GM18517 (cell line): Measurements from ENCODE around the gene MAP4K4.

ENCODE experiments used
- ATAC-seq: cut with Tn5 transposase; IDR thresholded peaks from one replicate; pipeline ENCODE4 v1.9.1; 2021; ENCODE audit warnings: mild to moderate bottlenecking, moderate library complexity; ENCODE audit not compliant: unreplicated experiment

MAP4K4 gene

DNA sequence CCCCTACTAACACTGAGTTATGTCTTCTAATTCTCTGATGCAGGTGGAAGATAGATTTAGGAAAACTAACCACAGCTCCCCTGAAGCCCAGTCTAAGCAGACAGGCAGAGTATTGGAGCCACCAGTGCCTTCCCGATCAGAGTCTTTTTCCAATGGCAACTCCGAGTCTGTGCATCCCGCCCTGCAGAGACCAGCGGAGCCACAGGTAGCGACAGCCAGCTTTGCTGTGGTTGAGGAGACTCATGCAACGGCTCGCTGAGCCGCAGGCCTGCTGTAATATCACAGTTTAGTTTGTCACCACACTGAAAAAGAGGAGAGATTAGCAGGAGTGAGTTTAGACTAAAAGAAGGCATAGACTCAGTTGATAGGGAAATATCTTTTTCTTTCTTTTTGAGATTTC, 163.3 kb downstream of the MAP4K4 start:
- ATAC-seq = no peak

DNA sequence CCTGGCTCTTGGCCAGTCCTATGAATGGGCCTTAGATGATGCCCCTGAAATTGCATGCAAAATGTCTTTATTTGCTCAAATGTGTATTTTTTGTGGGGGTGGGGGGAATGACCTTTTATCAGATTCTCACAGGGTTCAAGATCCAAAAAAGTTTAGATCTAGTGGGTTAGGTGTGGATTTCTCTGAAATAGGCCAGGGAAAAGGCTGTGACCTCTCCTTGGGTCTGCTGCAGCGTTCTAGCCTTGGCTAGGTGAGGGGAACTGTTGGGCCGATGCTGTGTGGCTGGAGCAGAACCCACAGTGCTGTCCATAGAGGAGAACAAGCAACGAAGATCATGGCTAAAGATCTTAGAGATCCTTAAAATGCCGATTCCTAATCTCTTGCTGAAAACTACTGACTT, 163.9 kb downstream of the MAP4K4 start:
- no peak for ATAC-seq

- no peak for ATAC-seq
Measured at GRCh38 chr2:101863534-101863933, 166.0 kb downstream of the MAP4K4 start.

DNA sequence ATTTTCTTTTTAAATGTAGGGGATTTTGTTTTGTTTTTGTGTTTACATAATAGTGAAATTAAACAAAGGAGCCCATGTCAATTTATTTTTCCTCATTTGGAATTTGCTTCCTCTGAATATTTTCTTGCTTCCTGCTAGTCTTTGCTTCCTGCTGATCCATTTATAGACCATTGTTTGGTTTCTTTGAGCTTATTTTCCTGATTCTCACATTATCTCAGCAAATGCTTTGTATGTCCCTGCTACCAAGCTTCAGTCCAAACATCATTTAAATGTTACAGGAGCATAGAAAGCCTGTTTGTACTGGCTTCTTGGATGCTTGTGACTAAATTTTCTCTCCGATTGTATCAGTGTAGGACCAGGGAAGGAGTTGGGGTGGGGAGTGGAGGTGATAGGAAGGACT, 166.9 kb downstream of the MAP4K4 start:
- no peak for ATAC-seq

DNA sequence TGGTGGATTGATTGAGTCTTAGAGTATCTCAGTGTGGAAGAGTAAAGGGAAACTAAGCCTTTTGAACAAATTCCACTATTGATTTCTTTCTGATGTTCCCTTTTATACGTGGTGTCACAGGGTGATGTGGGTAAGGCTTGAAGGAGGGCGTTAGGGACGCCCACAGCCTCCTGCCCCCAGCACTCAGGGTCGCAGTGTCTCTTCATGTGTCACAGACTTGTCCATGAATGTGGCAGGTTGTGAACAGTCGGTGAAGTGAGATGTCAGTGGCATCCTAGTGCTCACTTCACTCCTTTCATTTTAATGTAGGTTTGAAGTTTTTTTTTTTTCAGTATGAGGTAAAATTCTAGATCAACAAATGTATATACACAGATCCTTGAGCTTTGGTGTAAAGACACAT, 171.0 kb downstream of the MAP4K4 start:
- ATAC-seq = no peak

- ATAC-seq = no peak
Measured at GRCh38 chr2:101869527-101869926, 172.0 kb downstream of the MAP4K4 start.

GRCh38 chr2:101870444-101870843, 172.9 kb downstream of the MAP4K4 start:
- no peak for ATAC-seq

DNA sequence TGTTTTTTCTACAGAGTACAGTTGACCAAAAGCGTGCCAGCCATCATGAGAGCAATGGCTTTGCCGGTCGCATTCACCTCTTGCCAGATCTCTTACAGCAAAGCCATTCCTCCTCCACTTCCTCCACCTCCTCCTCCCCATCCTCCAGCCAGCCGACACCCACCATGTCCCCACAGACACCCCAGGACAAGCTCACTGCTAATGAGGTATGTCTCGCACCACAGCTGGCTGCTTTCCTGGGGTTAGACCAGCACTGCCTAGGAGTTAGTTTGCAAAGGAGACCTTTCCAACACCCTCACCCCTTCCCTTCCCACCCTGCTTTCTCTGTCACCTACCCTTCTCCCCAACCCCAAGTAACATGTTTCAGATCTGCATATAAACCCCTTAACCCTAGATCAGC, 174.0 kb downstream of the MAP4K4 start:
- no peak for ATAC-seq

DNA sequence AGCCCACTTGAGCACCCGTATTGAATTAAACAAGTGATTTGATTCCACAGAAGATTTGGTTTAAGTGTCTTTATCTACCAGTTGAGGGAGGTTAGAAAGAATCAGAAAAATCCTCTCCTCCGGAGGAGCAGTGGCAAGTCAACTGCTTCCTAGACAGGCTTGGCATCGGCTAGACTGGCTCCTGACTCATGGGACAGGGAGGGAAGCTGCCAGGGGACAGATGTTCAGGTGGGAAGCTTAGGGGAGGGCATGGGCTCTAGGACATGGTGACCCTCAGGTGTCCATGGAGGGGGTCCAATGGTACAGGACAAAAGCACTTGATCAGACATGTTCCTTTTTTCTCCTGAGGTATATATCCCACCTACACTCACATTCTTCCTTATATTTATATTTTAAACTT, 175.0 kb downstream of the MAP4K4 start:
- no peak for ATAC-seq

DNA sequence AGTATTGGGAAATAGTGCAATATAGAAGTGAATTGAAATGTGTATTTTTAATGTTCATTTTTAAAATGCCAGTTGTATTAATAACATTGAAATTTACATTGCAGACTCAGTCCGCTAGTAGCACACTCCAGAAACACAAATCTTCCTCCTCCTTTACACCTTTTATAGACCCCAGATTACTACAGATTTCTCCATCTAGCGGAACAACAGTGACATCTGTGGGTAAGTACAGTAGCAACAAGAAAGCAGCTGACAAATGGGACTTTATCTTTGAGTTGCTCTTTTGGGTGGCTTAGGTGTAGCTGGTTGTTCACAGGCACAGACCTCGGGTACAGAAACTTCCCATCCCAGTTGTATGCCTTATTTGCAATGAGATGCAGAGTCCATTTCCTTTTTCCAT, 176.0 kb downstream of the MAP4K4 start:
- no peak for ATAC-seq

- ATAC-seq = no peak
Measured at GRCh38 chr2:101874069-101874468, 176.6 kb downstream of the MAP4K4 start.

GRCh38 chr2:101879466-101879865, 182.0 kb downstream of the MAP4K4 start:
- no peak for ATAC-seq

DNA sequence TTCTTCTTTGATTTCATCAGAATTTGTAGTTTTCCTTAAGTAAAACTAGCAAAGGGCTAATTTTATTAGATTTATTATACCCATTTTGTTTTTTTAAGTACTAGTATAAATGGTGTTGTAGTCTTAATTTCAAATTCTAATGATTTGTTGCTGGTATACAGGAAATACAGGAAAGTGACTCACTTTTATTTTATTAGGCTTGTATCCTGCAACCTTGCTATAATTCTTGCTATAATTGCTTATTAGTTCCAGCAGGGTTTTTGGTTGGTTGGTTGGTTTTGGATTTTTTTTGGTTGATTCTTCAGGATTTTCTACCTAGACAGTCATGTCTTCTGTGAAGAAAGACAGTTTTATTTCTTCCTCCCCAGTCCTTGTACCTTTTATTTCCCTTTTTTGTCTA, 183.6 kb downstream of the MAP4K4 start:
- ATAC-seq = no peak

GRCh38 chr2:101882769-101883307, 185.3 kb downstream of the MAP4K4 start:
- ATAC-seq = no peak

DNA sequence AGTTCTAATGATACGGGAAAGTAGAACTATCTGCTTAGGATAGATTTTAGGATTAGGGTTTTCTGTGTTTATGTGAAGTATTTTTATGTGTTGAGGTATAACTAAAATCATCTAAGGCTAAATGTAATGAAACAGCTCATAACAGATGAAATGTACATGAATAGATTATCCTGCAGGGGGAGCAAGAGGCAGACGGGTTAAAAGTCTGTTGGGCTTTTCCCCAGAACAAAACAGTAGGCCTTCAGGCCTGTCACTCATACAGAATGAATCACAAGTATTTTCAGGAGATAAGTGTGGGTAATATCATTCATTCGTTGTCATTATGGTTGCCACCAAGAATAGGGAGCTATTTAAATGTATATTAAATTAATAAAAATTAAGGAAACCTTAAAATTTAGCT, 186.4 kb downstream of the MAP4K4 start:
- no peak for ATAC-seq

- ATAC-seq = no peak
Measured at GRCh38 chr2:101884423-101884822, 186.9 kb downstream of the MAP4K4 start.

DNA sequence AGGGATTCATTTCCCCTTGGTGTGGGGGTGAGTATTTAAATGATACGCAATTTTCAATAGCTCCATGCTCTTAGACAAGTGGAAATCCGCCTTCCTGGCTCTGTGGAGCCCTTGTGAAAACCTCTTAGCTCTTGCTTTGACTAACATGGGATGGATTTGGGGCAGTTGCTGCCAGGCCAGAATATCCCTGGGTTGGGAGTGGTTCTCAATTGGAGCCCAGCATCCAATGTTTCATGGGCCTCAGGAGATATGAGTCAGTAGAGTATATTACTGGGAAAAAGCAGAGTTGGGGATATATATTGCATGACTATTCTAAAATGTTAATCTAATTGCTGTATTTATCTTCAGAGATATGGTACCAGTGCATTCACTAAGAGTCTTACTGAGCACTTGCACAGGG, 189.8 kb downstream of the MAP4K4 start:
- ATAC-seq = no peak

- ATAC-seq = no peak
Measured at GRCh38 chr2:101889460-101890098, 192.1 kb downstream of the MAP4K4 start.

DNA sequence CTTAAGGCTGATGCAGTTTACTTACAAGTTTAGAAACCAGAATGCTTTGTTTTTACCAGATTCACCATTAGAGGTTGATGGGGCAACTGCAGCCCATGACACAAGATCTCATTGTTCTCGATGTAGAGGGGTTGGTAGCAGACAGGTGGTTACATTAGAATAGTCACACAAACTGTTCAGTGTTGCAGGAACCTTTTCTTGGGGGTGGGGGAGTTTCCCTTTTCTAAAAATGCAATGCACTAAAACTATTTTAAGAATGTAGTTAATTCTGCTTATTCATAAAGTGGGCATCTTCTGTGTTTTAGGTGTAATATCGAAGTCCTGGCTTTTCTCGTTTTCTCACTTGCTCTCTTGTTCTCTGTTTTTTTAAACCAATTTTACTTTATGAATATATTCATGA, 194.9 kb downstream of the MAP4K4 start:
- ATAC-seq = no peak

GRCh38 chr2:101893681-101894381, 196.3 kb downstream of the MAP4K4 start:
- no peak for ATAC-seq

DNA sequence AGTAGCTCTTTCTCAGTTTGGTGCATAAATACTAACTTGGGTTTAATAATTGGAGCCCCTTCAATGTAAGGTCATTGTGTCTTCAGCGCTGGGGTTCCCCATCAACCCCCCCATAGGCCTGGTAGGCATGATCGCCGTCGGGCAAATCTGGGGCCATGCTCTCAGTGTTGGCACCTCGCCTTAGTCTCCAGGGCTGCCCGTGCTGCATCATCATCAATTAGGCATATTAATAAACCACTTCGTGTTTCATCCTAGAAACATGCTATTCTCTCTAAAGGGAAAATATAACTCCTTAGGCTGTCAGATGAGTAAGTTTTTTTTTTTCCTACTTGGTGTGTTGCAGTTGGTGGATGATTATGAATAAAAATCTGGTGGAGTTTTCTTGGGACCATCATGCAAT, 197.5 kb downstream of the MAP4K4 start:
- ATAC-seq = no peak

GRCh38 chr2:101895819-101896322, 198.4 kb downstream of the MAP4K4 start:
- ATAC-seq = no peak
